NK-92 (cell line): ENCODE results near the gene STUM.

Experiments used
- DNase-seq: peaks from one replicate; lab custom pipeline; 2025; ENCODE audit not compliant: unreplicated experiment; lab: John Stamatoyannopoulos, UW

Gene STUM

GRCh38 chr1:226533220-226533619, 15.3 kb upstream of the STUM start:
- DNase-seq: no peak

- no peak for DNase-seq
Measured at GRCh38 chr1:226534098-226534497, 14.5 kb upstream of the STUM start.

- DNase-seq: no peak
Measured at GRCh38 chr1:226534645-226535044, 13.9 kb upstream of the STUM start.

- DNase-seq: no peak
Measured at GRCh38 chr1:226535666-226536065, 12.9 kb upstream of the STUM start.

GRCh38 chr1:226541231-226541630, 7.3 kb upstream of the STUM start:
- DNase-seq: no peak

- DNase-seq: no peak
Measured at GRCh38 chr1:226541631-226542622, 6.6 kb upstream of the STUM start.

- no peak for DNase-seq
Measured at GRCh38 chr1:226542623-226543103, 5.9 kb upstream of the STUM start.

GRCh38 chr1:226545836-226546596, 2.5 kb upstream of the STUM start:
- DNase-seq: no peak

- DNase-seq: no peak
Measured at GRCh38 chr1:226546926-226547325, 1.6 kb upstream of the STUM start.

- no peak for DNase-seq
Measured at GRCh38 chr1:226547754-226548191, 791 bp upstream of the STUM start.

- no peak for DNase-seq
Measured at GRCh38 chr1:226549094-226549936, 751 bp downstream of the STUM start.

- no peak for DNase-seq
Measured at GRCh38 chr1:226549937-226550671, 1.5 kb downstream of the STUM start.

- DNase-seq: no peak
Measured at GRCh38 chr1:226550672-226551041, 2.1 kb downstream of the STUM start.

- DNase-seq: no peak
Measured at GRCh38 chr1:226551299-226551698, 2.7 kb downstream of the STUM start.

- DNase-seq: no peak
Measured at GRCh38 chr1:226552061-226552460, 3.5 kb downstream of the STUM start.

- no peak for DNase-seq
Measured at GRCh38 chr1:226553266-226553923, 4.8 kb downstream of the STUM start.

- DNase-seq: no peak
Measured at GRCh38 chr1:226553924-226554282, 5.3 kb downstream of the STUM start.

GRCh38 chr1:226555092-226555491, 6.5 kb downstream of the STUM start:
- no peak for DNase-seq

GRCh38 chr1:226557424-226557823, 8.9 kb downstream of the STUM start:
- DNase-seq: no peak
